Osteocyte (in vitro differentiated cells): ENCODE measurements around the gene CIAO2B. TPM values are rescaled to one million over a fixed set of nuclear protein-coding genes. Genes with fewer than 3 reads are reported as not detected.
"Not testable (repeated sequence)": the region's sequence is repeated elsewhere in the genome, so short reads cannot be mapped to it uniquely, and the experiment has no call there.

ENCODE experiments used
- DNase-seq: peaks from one replicate; pipeline ENCODE4 v3.0.0; 2021; ENCODE audit warnings: mixed read lengths; ENCODE audit not compliant: unreplicated experiment; ENCODE audit errors: extremely low spot score
- H3K27ac Mint-ChIP-seq: one replicate; pipeline ENCODE4 v1.8.0; 2021; ENCODE audit warnings: mild to moderate bottlenecking, mixed read lengths; ENCODE audit not compliant: unreplicated experiment
- H3K27me3 Mint-ChIP-seq: one replicate; pipeline ENCODE4 v1.8.0; 2021; ENCODE audit warnings: mixed read lengths; ENCODE audit not compliant: unreplicated experiment
- H3K36me3 Mint-ChIP-seq: one replicate; pipeline ENCODE4 v1.8.0; 2021; ENCODE audit warnings: mixed read lengths; ENCODE audit not compliant: unreplicated experiment
- H3K4me1 Mint-ChIP-seq: one replicate; pipeline ENCODE4 v1.8.0; 2021; ENCODE audit warnings: mixed read lengths; ENCODE audit not compliant: unreplicated experiment
- H3K4me3 Mint-ChIP-seq: one replicate; pipeline ENCODE4 v1.8.0; 2021; ENCODE audit warnings: mild to moderate bottlenecking, moderate library complexity, mixed read lengths; ENCODE audit not compliant: unreplicated experiment
- H3K9me3 Mint-ChIP-seq: one replicate; pipeline ENCODE4 v1.8.0; 2021; ENCODE audit warnings: mixed read lengths; ENCODE audit not compliant: unreplicated experiment
- total RNA-seq: library from RNA; stranded (reverse); gene quantifications from 2 replicates; pipeline ENCODE4 v1.2.1, GENCODE V29; 2021
- TF ChIP-seq, protein P1 (sequence below): fragments of 200-600 bp; sonication (generic); IDR thresholded peaks from 2 replicates; pipeline ENCODE4 v1.5.0; 2021; ENCODE audit warnings: antibody characterized with exemption, mild to moderate bottlenecking, moderate library complexity

CIAO2B gene
- total RNA-seq, 1 donor from 2014 or later = 69.9 TPM

GRCh38 chr16:66976746-66977145 lies 42.5 kb upstream of the CIAO2B start:
- Mint-ChIP-seq H3K27me3 (peaks cover 8% of the 10 kb centered on the region), H3K9me3 (no peaks in the 10 kb centered on the region), H3K27ac (no peak overlapping the region), H3K36me3 (no peaks in the 10 kb centered on the region), H3K4me1 (no peaks in the 10 kb centered on the region), H3K4me3 (no peak overlapping the region)
- no peak for DNase-seq
- TF ChIP-seq, protein P1, sequence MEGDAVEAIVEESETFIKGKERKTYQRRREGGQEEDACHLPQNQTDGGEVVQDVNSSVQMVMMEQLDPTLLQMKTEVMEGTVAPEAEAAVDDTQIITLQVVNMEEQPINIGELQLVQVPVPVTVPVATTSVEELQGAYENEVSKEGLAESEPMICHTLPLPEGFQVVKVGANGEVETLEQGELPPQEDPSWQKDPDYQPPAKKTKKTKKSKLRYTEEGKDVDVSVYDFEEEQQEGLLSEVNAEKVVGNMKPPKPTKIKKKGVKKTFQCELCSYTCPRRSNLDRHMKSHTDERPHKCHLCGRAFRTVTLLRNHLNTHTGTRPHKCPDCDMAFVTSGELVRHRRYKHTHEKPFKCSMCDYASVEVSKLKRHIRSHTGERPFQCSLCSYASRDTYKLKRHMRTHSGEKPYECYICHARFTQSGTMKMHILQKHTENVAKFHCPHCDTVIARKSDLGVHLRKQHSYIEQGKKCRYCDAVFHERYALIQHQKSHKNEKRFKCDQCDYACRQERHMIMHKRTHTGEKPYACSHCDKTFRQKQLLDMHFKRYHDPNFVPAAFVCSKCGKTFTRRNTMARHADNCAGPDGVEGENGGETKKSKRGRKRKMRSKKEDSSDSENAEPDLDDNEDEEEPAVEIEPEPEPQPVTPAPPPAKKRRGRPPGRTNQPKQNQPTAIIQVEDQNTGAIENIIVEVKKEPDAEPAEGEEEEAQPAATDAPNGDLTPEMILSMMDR = no peak

DNA sequence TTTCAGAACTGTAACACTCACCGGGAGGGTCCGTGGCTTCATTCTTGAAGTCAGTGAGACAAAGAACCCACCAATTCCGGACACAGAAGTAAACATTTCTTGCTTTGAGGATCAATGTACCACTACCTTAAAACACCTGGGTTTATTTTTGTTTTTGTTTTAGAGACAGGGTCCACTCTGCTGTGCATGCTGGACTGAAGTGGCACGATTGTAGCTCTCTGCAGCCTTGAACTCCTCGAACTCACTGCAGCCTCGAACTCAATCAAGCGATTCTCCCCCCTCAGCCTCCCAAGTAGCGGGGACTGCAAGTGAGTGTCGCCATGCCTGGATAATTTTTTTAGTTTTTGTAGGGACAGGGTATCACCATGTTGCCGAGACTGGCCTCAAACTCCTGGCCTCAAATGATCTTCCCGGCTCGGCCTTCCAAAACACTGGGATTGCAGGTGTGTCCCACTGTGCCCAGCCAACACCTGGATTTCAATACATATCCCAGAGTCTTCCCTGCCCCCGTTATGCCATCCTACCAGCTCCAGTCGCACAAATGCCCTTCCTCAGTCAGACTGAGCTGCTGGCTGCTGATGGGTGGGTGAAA lies 41.2 kb upstream of the CIAO2B start:
- no peak for DNase-seq
- H3K27me3 Mint-ChIP-seq = peaks cover 8% of the 10 kb centered on the region

DNA sequence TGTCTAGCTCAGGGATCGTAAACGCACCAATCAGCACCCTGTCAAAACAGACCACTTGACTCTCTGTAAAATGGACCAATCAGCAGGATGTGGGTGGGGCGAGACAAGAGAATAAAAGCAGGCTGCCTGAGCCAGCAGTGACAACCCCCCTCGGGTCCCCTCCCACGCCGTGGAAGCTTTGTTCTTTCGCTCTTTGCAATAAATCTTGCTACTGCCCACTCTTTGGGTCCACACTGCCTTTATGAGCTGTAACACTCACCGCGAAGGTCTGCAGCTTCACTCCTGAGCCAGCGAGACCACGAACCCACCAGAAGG lies 40.7 kb upstream of the CIAO2B start:
- not testable (repeated sequence) for H3K4me1 Mint-ChIP-seq, H3K36me3 Mint-ChIP-seq, H3K9me3 Mint-ChIP-seq, DNase-seq, H3K27me3 Mint-ChIP-seq, H3K4me3 Mint-ChIP-seq, H3K27ac Mint-ChIP-seq

More for the DNA sequence above, 41.2 kb upstream of the CIAO2B start:
- Mint-ChIP-seq H3K4me3 (no peak overlapping the region), H3K36me3 (no peaks in the 10 kb centered on the region), H3K9me3 (no peaks in the 10 kb centered on the region), H3K4me1 (no peaks in the 10 kb centered on the region), H3K27ac (no peak overlapping the region)
- TF ChIP-seq, protein P1 = no peak

DNA sequence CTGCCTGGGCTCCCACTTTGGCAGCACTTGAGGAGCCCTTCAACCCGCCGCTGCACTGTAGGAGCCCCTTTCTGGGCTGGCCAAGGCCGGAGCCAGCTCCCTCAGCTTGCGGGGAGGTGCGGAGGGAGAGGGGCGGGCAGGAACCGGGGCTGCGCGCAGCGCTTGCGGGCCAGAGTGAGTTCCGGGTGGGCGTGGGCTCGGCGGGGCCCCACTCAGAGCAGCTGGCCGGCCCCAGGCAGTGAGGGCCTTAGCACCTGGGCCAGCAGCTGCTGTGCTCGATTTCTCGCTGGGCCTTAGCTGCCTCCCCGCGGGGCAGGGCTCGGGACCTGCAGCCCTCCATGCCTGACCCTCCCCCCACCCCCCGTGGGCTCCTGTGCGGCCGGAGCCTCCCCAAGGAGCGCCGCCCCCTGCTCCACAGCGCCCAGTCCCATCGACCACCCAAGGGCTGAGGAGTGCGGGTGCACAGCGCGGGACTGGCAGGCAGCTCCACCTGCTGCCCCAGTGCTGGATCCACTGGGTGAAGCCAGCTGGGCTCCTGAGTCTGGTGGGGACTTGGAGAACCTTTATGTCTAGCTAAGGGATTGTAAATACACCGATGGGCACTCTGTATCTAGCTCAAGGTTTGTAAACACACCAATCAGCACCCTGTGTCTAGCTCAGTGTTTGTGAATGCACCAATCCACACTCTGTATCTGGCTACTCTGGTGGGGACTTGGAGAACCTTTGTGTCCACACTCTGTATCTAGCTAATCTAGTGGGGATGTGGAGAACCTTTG lies 40.1 kb upstream of the CIAO2B start:
- not testable (repeated sequence) for H3K9me3 Mint-ChIP-seq, H3K4me1 Mint-ChIP-seq, H3K4me3 Mint-ChIP-seq, DNase-seq, H3K36me3 Mint-ChIP-seq, H3K27ac Mint-ChIP-seq
- H3K27me3 Mint-ChIP-seq = peaks cover 11% of the 10 kb centered on the region

GRCh38 chr16:66973716-66974115 lies 39.5 kb upstream of the CIAO2B start:
- Mint-ChIP-seq H3K27me3 (peaks cover 11% of the 10 kb centered on the region), H3K4me1 (no peaks in the 10 kb centered on the region), H3K4me3 (no peak overlapping the region), H3K27ac (no peak overlapping the region), H3K9me3 (no peaks in the 10 kb centered on the region), H3K36me3 (no peaks in the 10 kb centered on the region)
- no peak for DNase-seq
- TF ChIP-seq, protein P1 = no peak

DNA sequence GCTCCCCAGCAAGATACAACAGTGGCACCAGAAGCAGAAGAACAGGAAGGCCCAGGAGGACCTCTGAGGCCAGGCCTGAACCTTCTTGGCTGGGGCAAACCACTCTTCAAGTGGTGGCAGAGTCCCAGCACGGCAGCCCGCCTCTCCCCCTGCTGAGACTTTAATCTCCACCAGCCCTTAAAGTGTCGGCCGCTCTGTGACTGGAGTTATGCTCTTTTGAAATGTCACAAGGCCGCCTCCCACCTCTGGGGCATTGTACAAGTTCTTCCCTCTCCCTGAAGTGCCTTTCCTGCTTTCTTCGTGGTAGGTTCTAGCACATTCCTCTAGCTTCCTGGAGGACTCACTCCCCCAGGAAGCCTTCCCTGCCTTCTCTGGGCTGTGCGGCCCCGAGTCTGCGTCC lies 38.8 kb upstream of the CIAO2B start:
- H3K36me3 Mint-ChIP-seq = no peaks in the 10 kb centered on the region
- no peaks in the 10 kb centered on the region for H3K9me3 Mint-ChIP-seq
- no peaks in the 10 kb centered on the region for H3K4me1 Mint-ChIP-seq
- DNase-seq = no peak
- no peak overlapping the region for H3K27ac Mint-ChIP-seq
- H3K27me3 Mint-ChIP-seq = peaks cover 11% of the 10 kb centered on the region
- TF ChIP-seq, protein P1 = no peak
- no peak overlapping the region for H3K4me3 Mint-ChIP-seq
